Ovary (tissue), 3 donors: ENCODE measurements around the gene MYL12B.

Experiments
- CTCF ChIP-seq, 3 donors: fragments of 450-650 bp in 2 of 3; fragments of 200-600 bp in 1 of 3; IDR thresholded peaks; one replicate each; pipeline versions ENCODE4 v1.5.1 to v1.8.0; 2016 to 2022; ENCODE audit warnings: antibody characterized with exemption in 3 of 3, mild to moderate bottlenecking in 1 of 3
- POLR2A ChIP-seq: fragments of 450-650 bp; IDR thresholded peaks from one replicate; pipeline ENCODE4 v1.6.1; 2017; ENCODE audit warnings: antibody characterized with exemption, mild to moderate bottlenecking, moderate library complexity
- donor health status: DM: no; HTN: no; CAD: no.

DNA sequence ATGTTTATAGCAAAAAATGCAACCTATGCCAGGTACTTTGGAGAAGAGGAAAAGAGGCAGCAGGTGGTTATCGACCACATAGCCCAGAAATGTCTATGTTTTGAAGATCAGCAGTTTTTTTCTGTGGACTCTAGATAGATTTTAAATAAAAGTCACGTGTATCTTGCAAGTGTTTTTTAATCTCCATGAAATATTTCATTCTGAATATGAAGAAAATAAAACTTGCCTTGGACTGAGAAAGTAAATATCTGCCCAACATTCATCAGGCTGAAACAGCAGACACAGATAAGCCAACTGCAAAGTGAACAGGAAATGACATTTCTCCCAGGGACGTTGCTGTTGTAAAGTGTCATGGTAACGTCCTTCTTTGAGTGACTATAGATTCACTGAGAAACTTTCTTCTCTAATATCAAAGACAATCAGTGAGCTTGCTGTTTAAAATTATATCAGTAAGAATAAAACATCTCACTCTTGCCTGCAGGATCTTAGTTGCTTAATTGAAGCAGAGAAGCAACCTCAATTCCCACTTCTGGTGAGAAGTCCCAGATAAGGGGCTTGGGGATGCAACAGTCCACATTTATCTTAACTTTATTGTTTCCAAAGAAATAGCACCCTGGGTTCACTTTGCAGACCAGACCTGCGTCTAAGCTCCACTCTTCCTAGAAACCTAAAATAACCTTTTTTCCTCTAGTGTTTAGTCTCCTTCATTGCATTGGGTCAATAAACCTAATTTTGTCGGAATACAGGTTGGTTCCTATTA lies 48.5 kb upstream of the MYL12B start:
- TF ChIP-seq CTCF (IDR thresholded peaks at IDR 0.05), result no peak
- TF ChIP-seq POLR2A, result no peak
